Duodenal mucosa (tissue), 2 donors: Measurements from ENCODE around the gene RAB44.
"Not testable (repeated sequence)": the region's sequence is repeated elsewhere in the genome, so short reads cannot be mapped to it uniquely, and the experiment has no call there.

Source experiments
- H3K27ac ChIP-seq: one replicate; pipeline ENCODE4 v1.7.0; 2013; ENCODE audit warnings: low read depth, low read length
- H3K27me3 ChIP-seq, 2 donors: one replicate each; pipeline ENCODE4 v1.7.0; 2013; ENCODE audit warnings: low read length in 2 of 2, control low read depth in 1 of 2; ENCODE audit not compliant: insufficient read depth in 2 of 2, control insufficient read depth in 1 of 2
- H3K36me3 ChIP-seq, 2 donors: one replicate each; pipeline ENCODE4 v1.7.0; 2013; ENCODE audit warnings: low read length in 2 of 2, control low read depth in 1 of 2; ENCODE audit not compliant: insufficient read depth in 2 of 2, control insufficient read depth in 1 of 2
- H3K4me1 ChIP-seq, 2 donors: one replicate each; pipeline ENCODE4 v1.7.0; 2013; ENCODE audit warnings: low read length in 2 of 2, control low read depth in 1 of 2; ENCODE audit not compliant: insufficient read depth in 2 of 2, control insufficient read depth in 1 of 2
- H3K4me3 ChIP-seq, 2 donors: one replicate each; pipeline ENCODE4 v1.7.0; 2013; ENCODE audit warnings: low read length in 2 of 2, low read depth in 1 of 2
- H3K9ac ChIP-seq, 2 donors: one replicate each; pipeline ENCODE4 v1.7.0; 2013; ENCODE audit warnings: low read length in 2 of 2, low read depth in 1 of 2
- H3K9me3 ChIP-seq, 2 donors: one replicate each; pipeline ENCODE4 v1.7.0; 2013; ENCODE audit warnings: low read length in 2 of 2, control low read depth in 1 of 2; ENCODE audit not compliant: control insufficient read depth in 1 of 2

RAB44 gene, protein sequence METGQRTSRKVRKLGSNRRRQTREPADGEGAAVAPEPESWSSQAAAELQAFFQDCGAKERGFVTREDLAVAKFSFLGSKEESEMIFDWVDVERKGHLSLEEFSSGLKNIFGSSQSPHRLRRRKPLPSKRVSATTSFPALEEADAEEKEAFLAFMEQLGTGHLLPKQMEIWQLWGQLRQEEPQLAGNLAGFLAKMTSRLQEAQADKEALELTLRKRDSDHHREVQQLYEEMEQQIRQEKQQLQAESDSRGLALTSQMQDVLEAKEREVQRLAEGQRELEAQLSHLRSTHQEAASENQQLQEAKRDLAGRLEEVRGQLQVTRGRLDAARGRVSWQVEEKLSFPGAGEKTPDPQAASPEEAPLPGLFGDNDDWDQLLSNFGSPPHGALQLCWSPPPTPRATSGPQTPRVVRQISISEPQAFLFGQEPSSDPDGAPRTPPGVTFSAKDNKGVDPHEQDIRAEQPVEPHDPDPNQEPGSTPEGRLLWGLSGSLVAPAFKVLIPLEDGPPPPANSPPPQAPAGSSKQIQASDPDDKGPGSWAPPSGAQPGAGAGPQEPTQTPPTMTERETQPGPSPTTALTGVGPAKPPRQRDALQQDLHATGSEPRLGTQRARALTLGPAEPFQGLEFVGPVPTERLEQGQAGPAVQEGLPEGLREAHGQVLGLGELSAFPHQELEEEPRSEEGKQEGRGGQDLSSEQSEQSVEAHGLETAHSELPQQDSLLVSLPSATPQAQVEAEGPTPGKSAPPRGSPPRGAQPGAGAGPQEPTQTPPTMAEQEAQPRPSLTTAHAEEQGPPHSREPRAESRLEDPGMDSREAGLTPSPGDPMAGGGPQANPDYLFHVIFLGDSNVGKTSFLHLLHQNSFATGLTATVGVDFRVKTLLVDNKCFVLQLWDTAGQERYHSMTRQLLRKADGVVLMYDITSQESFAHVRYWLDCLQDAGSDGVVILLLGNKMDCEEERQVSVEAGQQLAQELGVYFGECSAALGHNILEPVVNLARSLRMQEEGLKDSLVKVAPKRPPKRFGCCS

GRCh38 chr6:36697481-36697903, at the start of gene RAB44:
RAB44 (plus strand) TSS chr6:36697826; CDS start chr6:36704236, 6,410 bp downstream.
- Histone ChIP-seq H3K4me1 (peaks cover 6% of the 10 kb centered on the region in 2 donors), H3K27ac (no peak within 1 kb of the TSS), H3K9me3 (no peaks in the 10 kb centered on the region), H3K4me3 (peak within 1 kb of the TSS in 1 of 2 donors; percentile 11), H3K27me3 (no peaks in the 10 kb centered on the region), H3K9ac (no peak within 1 kb of the TSS), H3K36me3 (no peaks in the 10 kb centered on the region)

DNA sequence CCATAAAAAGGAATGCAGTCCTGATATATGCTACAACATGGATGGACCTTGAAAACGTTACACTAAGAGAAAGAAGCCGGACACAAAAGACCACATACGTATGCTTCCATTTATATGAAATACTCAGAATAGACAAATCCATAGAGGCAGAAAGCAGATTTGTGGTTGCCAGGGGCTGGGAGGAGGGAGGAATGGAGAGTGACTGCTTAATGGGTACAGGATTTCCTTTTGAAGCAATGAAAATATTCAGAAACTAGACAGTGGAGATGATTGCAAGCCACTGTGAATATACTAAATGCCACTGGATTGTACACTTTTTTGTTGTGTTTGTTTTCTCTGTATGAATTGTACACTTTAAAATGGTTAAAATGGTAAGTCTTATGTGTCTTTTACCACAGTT, 48.5 kb upstream of the RAB44 start:
- no peak overlapping the region for H3K27ac ChIP-seq
- H3K27me3 ChIP-seq, result no peaks in the 10 kb centered on the region
- H3K9me3 ChIP-seq, result no peaks in the 10 kb centered on the region
- no peak overlapping the region for H3K9ac ChIP-seq
- H3K4me3 ChIP-seq, result no peak overlapping the region
- H3K36me3 ChIP-seq, result no peaks in the 10 kb centered on the region
- H3K4me1 ChIP-seq, result peaks cover 25 to 33% of the 10 kb centered on the region in 2 donors

DNA sequence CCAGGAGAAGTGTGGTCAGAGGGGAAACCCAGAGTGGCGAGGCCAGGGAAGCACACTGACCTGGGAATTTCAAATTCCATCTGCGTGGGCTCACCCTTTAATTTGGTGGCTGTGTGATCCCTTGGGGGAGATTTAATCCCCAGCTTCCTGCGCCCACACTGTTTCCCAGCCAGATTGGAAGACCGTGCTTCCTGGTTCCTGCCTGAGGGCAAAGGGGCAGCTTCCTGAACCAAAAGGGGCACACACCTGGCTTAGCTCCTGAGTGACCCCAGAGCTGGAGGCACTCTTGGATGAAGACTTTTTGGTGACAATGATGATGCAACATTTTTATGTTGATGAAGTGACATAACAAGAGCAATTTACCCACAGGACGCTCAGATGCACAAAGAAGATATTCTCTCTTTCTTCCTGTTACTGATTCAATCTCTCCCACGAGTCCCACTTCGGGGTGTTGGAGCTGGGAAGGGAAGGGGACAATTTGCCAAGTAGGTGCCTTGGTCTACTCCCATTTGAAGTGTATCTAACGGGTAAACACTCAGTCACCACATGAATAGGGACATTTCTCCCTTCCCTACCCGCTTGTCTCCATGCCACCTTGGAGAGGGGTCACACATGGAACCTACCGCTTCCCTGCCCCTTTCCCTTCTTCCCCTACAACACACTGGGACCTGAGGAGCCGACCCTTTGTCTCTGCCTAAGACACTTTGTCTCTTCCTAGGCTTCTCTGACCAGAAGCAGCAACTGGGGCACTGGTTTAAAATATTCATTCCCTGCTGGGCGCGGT, 47.7 kb upstream of the RAB44 start:
- no peak overlapping the region for H3K4me3 ChIP-seq
- peak overlapping the region in 1 of 2 donors; percentile 30 for H3K9ac ChIP-seq
- H3K27me3 ChIP-seq, result no peaks in the 10 kb centered on the region
- no peak overlapping the region for H3K27ac ChIP-seq
- no peaks in the 10 kb centered on the region for H3K9me3 ChIP-seq
- H3K4me1 ChIP-seq, result peaks cover 24 to 27% of the 10 kb centered on the region in 2 donors
- H3K36me3 ChIP-seq, result no peaks in the 10 kb centered on the region

DNA sequence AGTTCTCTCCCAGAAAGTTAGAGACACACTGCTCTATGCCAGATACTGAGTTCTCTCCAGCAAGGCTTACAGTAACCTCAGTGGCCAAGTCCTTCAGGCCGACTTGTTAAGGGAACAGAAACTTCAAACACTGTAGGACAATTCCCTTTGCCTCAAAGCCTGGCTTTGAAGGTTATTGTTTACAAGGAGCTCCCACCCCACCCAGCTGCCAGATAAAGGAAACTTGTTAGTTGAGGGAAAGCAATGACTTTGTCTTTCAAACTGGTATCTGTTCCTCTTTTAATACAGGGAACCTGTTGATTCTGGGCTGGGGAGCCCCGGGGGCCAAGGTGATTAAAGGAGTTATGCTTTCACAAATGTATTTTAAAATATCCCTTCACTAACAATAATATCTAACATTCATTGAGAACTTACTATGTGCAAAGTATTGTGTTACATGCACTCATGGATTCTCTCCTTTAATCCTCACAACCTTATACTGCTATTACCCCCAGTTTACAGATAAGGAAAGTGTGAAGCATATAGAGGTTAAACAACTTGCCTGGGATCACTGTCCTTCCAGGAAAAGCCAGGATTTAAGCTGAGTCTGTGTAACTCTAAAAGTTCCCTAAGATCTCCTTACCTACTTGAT, 46.7 kb upstream of the RAB44 start:
- Histone ChIP-seq H3K9ac (no peak overlapping the region), H3K4me1 (peaks cover 24 to 26% of the 10 kb centered on the region in 2 donors), H3K4me3 (no peak overlapping the region), H3K27ac (no peak overlapping the region), H3K9me3 (no peaks in the 10 kb centered on the region), H3K36me3 (no peaks in the 10 kb centered on the region), H3K27me3 (no peaks in the 10 kb centered on the region)

DNA sequence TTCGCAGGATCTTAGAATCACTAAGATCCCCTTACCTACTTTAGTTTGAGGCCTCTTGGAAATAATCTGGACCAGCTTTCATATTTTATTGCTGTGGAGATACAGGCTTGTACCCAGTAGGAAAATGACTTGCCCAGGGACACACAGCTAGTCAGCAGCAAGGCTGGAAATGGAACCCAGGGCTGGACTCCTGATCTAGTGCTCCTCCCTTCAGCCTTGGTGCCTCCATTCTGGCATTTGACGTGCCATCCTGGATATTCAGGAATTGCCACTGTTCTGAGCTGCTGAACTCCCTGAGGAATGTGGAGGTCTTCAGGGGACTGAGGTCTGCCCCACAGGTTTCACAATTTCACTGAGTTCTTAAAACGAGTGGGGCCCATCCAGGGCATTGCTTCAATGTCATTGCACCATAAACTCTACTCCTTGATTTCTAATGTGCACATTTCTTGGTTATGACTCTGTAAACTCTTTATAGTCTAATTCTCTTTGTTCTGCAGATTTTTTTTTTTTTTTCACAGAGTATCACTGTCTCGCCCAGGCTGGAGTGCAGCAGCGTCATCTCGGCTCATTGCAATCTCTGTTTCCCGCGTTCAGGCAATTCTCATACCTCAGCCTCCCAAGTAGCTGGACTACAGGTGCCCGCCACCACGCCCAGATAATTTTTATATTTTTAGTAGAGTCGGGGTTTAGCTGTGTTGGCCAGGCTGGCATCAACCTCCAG, 45.8 kb upstream of the RAB44 start:
- Histone ChIP-seq H3K9me3 (no peaks in the 10 kb centered on the region), H3K4me3 (no peak overlapping the region), H3K36me3 (no peaks in the 10 kb centered on the region), H3K27me3 (no peaks in the 10 kb centered on the region), H3K9ac (no peak overlapping the region), H3K27ac (no peak overlapping the region), H3K4me1 (peaks cover 24 to 26% of the 10 kb centered on the region in 2 donors)

DNA sequence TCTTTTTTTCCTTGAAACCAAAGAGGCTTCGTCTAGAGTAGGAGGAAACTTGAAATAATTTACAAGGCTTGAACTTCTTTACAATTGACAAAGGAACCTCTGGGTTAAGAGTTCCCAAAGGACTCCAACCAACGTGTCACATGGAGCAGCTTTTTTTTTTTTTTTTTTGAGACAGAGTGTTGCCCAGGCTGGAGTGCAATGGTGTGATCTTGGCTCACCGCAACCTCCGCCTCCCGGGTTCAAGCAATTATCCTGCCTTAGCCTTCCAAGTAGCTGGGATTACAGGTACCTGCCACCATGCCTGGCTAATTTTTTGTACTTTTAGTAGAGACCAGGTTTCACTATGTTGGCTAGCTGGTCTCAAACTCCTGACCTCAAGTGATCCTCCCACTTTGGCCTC, 43.2 kb upstream of the RAB44 start:
- not testable (repeated sequence) for H3K27ac ChIP-seq, H3K36me3 ChIP-seq, H3K9me3 ChIP-seq, H3K4me3 ChIP-seq, H3K9ac ChIP-seq, H3K27me3 ChIP-seq
- peaks cover 29 to 30% of the 10 kb centered on the region in 2 donors for H3K4me1 ChIP-seq

DNA sequence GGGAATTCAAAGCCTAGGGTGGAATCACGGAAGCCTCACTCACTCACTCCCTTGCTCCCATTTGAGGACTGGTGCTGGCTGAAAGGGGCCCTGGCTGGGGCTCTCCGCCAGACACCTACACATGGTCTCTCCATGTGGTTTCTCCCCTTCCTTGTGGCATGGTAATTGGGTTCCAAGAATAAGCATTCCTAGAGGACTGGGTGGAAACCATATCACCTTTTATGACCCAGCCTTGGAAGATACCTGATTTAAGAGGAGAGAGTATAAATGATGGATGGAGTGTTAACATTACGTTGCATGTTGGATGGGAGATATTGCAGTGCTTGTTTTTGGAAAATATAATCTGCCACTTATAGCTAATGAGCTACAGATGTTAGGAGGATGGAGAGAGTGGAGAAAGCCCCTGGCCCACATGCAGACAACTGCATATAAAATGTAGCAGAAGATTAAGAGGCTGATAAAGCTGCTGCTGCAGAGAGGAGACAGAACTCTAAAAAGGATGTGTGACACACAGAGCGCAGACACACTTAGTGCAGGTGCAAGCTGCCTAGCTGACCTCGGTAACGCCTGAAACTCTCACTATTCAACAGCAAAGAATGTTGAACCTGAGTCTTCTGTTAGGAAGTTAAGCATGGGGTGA, 42.4 kb upstream of the RAB44 start:
- Histone ChIP-seq H3K4me3 (no peak overlapping the region), H3K36me3 (no peaks in the 10 kb centered on the region), H3K27ac (no peak overlapping the region), H3K9me3 (no peaks in the 10 kb centered on the region), H3K27me3 (no peaks in the 10 kb centered on the region), H3K4me1 (peaks cover 23 to 24% of the 10 kb centered on the region in 2 donors), H3K9ac (no peak overlapping the region)

DNA sequence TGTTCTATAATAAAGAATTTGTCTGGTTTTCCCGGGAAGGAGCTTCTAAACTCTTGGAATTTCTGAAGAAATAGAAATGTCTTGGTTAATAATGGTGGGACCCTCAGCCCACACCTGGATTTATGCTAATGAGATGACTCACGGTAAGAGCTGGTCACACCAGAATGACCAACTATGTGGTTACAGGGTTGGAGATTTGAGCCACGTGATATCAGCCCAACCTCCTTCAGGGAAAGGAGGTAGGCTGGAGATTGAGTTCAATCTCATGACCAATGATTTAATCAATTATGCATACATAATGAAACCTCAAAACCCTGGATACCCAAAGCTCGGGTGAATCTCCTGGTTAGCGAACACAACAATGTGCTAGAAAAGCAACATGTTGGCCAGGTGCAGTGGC, 41.2 kb upstream of the RAB44 start:
- peaks cover 0 to 2% of the 10 kb centered on the region in 2 donors for H3K27me3 ChIP-seq
- no peak overlapping the region for H3K9ac ChIP-seq
- H3K36me3 ChIP-seq, result no peaks in the 10 kb centered on the region
- H3K4me1 ChIP-seq, result peaks cover 19 to 21% of the 10 kb centered on the region in 2 donors
- no peaks in the 10 kb centered on the region for H3K9me3 ChIP-seq
- no peak overlapping the region for H3K27ac ChIP-seq
- no peak overlapping the region for H3K4me3 ChIP-seq
